HepG2 (cell line): ENCODE results near the gene WAS. TPM values are rescaled to one million over a fixed set of nuclear protein-coding genes. Genes with fewer than 3 reads are reported as not detected.

Experiments used
- ARID4A ChIP-seq: sonication (generic); formaldehyde crosslinking; IDR thresholded peaks from 2 replicates; pipeline ENCODE4 v1.5.0; 2020; ENCODE audit warnings: mild to moderate bottlenecking, missing genetic modification reagents, borderline replicate concordance
- HNF1B ChIP-seq: sonication (generic); formaldehyde crosslinking; IDR thresholded peaks from 2 replicates; pipeline ENCODE4 v1.5.1; 2020; ENCODE audit warnings: mild to moderate bottlenecking, moderate library complexity, missing genetic modification reagents
- KDM2A ChIP-seq: sonication (generic); formaldehyde crosslinking; IDR thresholded peaks from 2 replicates; pipeline ENCODE4 v1.4.0; 2020; ENCODE audit warnings: low read depth, missing genetic modification reagents, borderline replicate concordance
- MAFF ChIP-seq: IDR thresholded peaks from 2 replicates; pipeline ENCODE4 v1.6.1; 2011; ENCODE audit warnings: low read depth, low read length, improper control_type of control experiment
- RAD21 ChIP-seq: fragments of 450-650 bp; formaldehyde crosslinking; IDR thresholded peaks from 2 replicates; pipeline ENCODE4 v1.5.0; 2020; ENCODE audit warnings: mild to moderate bottlenecking
- REXO4 ChIP-seq: sonication (generic); formaldehyde crosslinking; IDR thresholded peaks from 2 replicates; pipeline ENCODE4 v1.8.0; 2022; ENCODE audit warnings: missing genetic modification reagents, mild to moderate bottlenecking, borderline replicate concordance
- RFXAP ChIP-seq: sonication (generic); formaldehyde crosslinking; IDR thresholded peaks from 2 replicates; pipeline ENCODE4 v1.4.0; 2020; ENCODE audit warnings: missing genetic modification reagents, borderline replicate concordance
- SP140L ChIP-seq: sonication (generic); formaldehyde crosslinking; IDR thresholded peaks from 2 replicates; pipeline ENCODE4 v1.4.0; 2020; ENCODE audit warnings: missing genetic modification reagents, borderline replicate concordance
- TMF1 ChIP-seq: sonication (generic); formaldehyde crosslinking; IDR thresholded peaks from 2 replicates; pipeline ENCODE4 v1.8.1; 2022; ENCODE audit warnings: low read depth, missing genetic modification reagents
- ZFP1 ChIP-seq: IDR thresholded peaks from 2 replicates; pipeline ENCODE4 v1.6.1; 2016
- polyA plus RNA-seq, 8 experiments: library from polyadenylated mRNA; depleted of rRNA in 3 of 8; stranded (reverse) in 7 of 8; unstranded in 1 of 8; fragments of >200 nt; fragmentation: Illumina TruSeq in 4 of 8; extraction: Trizol in 4 of 8; gene quantifications; 2 replicates each; pipeline versions ENCODE4 v1.2.1 to v1.2.3, GENCODE V29; 2011 to 2016; ENCODE audit warnings: low read depth in 4 of 8, missing spikeins in 1 of 8, mixed read lengths in 1 of 8; ENCODE audit not compliant: insufficient read depth in 1 of 8
- total RNA-seq, 5 experiments: library from RNA; depleted of rRNA; stranded (reverse); fragments of >200 nt; fragmentation: Illumina TruSeq; extraction: Trizol; gene quantifications; 2 replicates each; pipeline ENCODE4 v1.2.3, GENCODE V29; 2016; ENCODE audit warnings: low read depth in 1 of 5
- TF ChIP-seq, protein P1 (sequence below): sonication (generic); formaldehyde crosslinking; IDR thresholded peaks from 2 replicates; pipeline ENCODE4 v1.4.0; 2020; ENCODE audit warnings: missing genetic modification reagents
- TF ChIP-seq, protein P2 (sequence below): sonication (generic); formaldehyde crosslinking; IDR thresholded peaks from 2 replicates; pipeline ENCODE4 v1.4.0; 2020; ENCODE audit warnings: mild to moderate bottlenecking, missing genetic modification reagents
- TF ChIP-seq, protein P3 (sequence below): sonication (generic); formaldehyde crosslinking; IDR thresholded peaks from 2 replicates; pipeline ENCODE4 v1.9.0; 2022; ENCODE audit warnings: missing genetic modification reagents, mild to moderate bottlenecking, borderline replicate concordance

Gene WAS
- total and polyA plus RNA-seq, 2 of the 13 experiments (the other 11 are each of a cell fraction or from before 2014, with no cell fraction given) = 0.11 TPM; not detected in 1

DNA sequence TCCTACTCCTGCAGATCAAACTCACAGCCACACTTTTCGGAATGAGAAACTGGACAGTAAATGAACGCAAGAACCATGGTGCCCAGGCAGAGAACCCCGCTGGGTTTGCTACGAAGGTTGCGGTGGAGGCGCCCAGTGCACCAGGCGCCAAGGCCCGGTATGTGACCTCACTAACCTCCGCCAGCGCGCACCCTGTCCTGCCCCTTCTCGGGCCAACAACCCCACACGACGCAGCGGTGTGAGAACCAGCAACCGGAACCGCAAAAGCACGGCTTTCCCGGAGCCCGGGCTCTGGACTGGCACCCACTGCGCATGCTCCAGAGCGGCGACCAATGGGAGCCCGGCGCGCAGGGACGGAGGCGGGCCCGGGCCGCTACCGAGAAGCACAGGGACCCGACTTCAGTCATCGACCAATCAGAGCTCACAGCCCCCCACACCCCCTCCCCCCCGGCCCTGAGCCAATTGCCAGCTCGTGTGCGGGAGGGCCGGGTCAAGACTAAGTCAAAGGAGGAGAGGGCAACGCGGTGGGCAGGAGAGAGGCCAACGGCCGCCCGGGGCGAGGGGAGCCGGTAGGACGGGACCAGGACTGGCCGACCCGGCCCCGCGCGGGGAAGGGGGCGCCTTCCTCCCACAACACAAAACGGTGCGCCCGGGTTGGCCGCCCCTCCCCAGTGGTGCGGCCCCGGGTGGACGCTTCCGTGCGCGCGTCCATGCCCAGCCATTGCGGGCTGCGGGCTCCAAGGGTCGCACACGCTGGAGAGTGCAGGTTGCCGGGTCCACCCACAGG is 7.3 kb upstream of the WAS start (continued):
- TF ChIP-seq ARID4A (CRISPR knock-in tag) (peak; percentile 64), REXO4 (CRISPR knock-in tag) (no peak), KDM2A (CRISPR knock-in tag) (peak; percentile 64; the same call in 1 of the 2 replicates), RFXAP (CRISPR knock-in tag) (no peak), MAFF (no peak), HNF1B (CRISPR knock-in tag) (0 out of 2 replicates have a peak, but pooled peaks have one; percentile 13), TMF1 (CRISPR knock-in tag) (no peak), RAD21 (CRISPR knock-in tag) (no peak), SP140L (CRISPR knock-in tag) (no peak), ZFP1 (no peak)
- TF ChIP-seq, protein P1, sequence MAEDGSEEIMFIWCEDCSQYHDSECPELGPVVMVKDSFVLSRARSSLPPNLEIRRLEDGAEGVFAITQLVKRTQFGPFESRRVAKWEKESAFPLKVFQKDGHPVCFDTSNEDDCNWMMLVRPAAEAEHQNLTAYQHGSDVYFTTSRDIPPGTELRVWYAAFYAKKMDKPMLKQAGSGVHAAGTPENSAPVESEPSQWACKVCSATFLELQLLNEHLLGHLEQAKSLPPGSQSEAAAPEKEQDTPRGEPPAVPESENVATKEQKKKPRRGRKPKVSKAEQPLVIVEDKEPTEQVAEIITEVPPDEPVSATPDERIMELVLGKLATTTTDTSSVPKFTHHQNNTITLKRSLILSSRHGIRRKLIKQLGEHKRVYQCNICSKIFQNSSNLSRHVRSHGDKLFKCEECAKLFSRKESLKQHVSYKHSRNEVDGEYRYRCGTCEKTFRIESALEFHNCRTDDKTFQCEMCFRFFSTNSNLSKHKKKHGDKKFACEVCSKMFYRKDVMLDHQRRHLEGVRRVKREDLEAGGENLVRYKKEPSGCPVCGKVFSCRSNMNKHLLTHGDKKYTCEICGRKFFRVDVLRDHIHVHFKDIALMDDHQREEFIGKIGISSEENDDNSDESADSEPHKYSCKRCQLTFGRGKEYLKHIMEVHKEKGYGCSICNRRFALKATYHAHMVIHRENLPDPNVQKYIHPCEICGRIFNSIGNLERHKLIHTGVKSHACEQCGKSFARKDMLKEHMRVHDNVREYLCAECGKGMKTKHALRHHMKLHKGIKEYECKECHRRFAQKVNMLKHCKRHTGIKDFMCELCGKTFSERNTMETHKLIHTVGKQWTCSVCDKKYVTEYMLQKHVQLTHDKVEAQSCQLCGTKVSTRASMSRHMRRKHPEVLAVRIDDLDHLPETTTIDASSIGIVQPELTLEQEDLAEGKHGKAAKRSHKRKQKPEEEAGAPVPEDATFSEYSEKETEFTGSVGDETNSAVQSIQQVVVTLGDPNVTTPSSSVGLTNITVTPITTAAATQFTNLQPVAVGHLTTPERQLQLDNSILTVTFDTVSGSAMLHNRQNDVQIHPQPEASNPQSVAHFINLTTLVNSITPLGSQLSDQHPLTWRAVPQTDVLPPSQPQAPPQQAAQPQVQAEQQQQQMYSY (CRISPR knock-in tag) = peak; percentile 14; the same call in 1 of the 2 replicates
- TF ChIP-seq, protein P2, sequence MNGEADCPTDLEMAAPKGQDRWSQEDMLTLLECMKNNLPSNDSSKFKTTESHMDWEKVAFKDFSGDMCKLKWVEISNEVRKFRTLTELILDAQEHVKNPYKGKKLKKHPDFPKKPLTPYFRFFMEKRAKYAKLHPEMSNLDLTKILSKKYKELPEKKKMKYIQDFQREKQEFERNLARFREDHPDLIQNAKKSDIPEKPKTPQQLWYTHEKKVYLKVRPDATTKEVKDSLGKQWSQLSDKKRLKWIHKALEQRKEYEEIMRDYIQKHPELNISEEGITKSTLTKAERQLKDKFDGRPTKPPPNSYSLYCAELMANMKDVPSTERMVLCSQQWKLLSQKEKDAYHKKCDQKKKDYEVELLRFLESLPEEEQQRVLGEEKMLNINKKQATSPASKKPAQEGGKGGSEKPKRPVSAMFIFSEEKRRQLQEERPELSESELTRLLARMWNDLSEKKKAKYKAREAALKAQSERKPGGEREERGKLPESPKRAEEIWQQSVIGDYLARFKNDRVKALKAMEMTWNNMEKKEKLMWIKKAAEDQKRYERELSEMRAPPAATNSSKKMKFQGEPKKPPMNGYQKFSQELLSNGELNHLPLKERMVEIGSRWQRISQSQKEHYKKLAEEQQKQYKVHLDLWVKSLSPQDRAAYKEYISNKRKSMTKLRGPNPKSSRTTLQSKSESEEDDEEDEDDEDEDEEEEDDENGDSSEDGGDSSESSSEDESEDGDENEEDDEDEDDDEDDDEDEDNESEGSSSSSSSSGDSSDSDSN (CRISPR knock-in tag) = peak; percentile 68
- TF ChIP-seq, protein P3, sequence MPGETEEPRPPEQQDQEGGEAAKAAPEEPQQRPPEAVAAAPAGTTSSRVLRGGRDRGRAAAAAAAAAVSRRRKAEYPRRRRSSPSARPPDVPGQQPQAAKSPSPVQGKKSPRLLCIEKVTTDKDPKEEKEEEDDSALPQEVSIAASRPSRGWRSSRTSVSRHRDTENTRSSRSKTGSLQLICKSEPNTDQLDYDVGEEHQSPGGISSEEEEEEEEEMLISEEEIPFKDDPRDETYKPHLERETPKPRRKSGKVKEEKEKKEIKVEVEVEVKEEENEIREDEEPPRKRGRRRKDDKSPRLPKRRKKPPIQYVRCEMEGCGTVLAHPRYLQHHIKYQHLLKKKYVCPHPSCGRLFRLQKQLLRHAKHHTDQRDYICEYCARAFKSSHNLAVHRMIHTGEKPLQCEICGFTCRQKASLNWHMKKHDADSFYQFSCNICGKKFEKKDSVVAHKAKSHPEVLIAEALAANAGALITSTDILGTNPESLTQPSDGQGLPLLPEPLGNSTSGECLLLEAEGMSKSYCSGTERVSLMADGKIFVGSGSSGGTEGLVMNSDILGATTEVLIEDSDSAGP (CRISPR knock-in tag) = peak; percentile 54; the same call in 1 of the 2 replicates
